ENCODE data around the gene MAP3K5.

- TF ChIP-seq CTCF (conservative IDR thresholded peaks at IDR 0.05 in 1 of 2, IDR thresholded peaks at IDR 0.05 in 1 of 2; ENCODE audit: low read depth in 1 of 2, low read length in 2 of 2) (peak; percentile 79 to 84), EZH2 (IDR thresholded peaks at IDR 0.05; ENCODE audit: low read length, missing control alignments) (no peak)
These were observed 184.1 kb downstream of the MAP3K5 start for GRCh38 chr6:136607932-136608772.
